SH-SY5Y (cell line): ENCODE data around the gene ADCYAP1R1.

Experiments used
- GATA2 ChIP-seq: IDR thresholded peaks from 2 replicates; pipeline ENCODE4 v1.6.1; 2011; ENCODE audit warnings: mild to moderate bottlenecking, low read depth, low read length
- GATA3 ChIP-seq: IDR thresholded peaks from 2 replicates; pipeline ENCODE4 v1.6.1; 2011; ENCODE audit warnings: low read depth, mild to moderate bottlenecking, low read length, moderate library complexity

GRCh38 chr7:31151849-31152248, 99.7 kb downstream of the ADCYAP1R1 start:
- TF ChIP-seq GATA2, result no peak
- no peak for TF ChIP-seq GATA3
